8988T (cell line): Measurements from ENCODE around the gene FASTKD1.
"Not testable (repeated sequence)": the region's sequence is repeated elsewhere in the genome, so short reads cannot be mapped to it uniquely, and the experiment has no call there.

Experiments used
- DNase-seq: peaks from one replicate; pipeline ENCODE4 v3.0.0; 2011

Gene FASTKD1, protein sequence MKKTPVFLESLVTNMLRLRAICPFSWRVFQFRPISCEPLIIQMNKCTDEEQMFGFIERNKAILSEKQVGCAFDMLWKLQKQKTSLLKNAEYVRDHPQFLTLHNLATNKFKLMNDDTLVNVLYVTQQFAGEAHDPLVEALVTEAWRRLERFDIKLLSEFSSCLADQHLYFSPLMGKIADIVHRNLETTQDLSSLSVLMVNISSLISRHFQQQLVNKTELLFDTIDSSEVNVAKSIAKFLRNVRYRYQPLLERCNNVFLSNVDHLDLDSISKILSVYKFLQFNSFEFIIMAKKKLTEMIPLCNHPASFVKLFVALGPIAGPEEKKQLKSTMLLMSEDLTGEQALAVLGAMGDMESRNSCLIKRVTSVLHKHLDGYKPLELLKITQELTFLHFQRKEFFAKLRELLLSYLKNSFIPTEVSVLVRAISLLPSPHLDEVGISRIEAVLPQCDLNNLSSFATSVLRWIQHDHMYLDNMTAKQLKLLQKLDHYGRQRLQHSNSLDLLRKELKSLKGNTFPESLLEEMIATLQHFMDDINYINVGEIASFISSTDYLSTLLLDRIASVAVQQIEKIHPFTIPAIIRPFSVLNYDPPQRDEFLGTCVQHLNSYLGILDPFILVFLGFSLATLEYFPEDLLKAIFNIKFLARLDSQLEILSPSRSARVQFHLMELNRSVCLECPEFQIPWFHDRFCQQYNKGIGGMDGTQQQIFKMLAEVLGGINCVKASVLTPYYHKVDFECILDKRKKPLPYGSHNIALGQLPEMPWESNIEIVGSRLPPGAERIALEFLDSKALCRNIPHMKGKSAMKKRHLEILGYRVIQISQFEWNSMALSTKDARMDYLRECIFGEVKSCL

DNA sequence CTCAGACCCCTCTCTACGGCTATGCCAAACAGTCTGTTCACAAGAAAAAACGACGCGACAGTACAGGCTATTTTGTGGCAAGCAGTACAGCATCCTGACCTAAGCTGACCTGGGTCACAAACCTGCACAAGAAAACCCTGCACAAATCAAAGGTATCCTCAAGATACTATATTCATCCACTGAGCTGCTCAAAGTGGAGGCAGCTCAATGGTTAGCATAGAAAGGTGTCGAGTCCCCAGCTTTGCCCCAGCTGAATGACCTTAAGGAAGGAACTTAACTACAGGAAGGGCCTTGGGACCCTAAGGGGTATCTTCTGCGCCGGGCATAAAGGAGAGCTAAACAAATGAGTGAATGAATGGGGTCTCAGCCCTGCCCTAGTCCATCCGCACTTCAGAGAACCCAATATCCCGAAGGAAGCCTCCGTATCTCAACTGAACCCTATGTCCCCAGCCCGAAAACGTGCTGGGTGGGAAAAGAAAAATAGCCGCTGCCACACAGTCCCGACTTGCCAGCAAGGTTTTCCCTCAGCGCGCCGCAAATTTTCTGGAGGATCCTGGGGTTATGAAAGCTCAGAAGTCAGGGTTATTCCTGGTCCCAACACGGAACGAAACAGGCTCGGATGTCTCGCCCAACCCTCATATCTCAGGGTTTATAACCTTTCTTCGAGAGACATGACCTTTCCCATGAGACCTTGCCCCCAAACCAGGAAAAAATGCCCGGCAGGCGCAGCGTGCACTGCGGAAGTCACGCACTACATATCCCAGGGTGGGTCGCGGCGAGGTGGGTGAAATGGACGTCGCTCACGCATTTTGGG, at the start of gene FASTKD1:
TSS of gene FASTKD1 (minus strand) at position 706 of the 814 bp plus-strand sequence. CDS start 1,836 bp downstream, outside the sequence.
- DNase-seq: peak; percentile 83

DNA sequence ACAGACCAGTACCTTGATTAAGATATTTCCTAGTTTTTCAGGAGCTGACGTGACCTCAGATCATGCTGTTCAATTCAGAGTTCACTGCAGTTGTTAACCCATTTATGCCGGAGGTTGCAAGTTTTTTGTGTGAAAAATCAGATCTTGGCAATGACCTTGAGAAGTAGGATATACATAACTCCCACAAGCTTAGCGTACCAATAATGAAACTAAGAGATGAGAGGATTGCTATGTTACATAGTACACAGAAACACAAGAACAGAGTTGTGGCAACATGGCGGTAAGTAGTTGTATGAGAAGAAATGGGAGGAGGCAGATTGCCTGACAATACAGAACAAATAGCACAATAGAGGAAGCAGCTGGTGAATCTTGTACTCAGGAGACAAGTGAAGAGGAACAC, 49.6 kb upstream of the FASTKD1 start:
- DNase-seq: no peak

DNA sequence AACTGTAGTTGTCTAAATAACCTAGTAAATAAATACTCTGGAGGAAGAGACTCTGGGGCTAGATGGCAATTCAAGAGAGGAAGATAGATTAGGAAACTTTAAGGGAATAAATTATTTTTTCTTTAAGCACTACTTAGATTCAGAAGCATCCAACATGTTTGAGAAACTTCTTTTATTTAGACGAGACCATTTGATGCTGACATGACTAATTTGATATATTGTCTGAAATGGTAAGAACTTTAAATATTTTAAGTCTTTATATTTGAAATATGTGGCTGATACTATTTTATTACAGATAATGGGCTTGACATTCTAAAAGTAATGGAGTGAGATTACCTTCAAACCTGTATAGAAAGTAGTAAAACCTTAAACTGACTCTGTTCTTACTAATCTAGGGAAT, 46.8 kb upstream of the FASTKD1 start:
- no peak for DNase-seq

DNA sequence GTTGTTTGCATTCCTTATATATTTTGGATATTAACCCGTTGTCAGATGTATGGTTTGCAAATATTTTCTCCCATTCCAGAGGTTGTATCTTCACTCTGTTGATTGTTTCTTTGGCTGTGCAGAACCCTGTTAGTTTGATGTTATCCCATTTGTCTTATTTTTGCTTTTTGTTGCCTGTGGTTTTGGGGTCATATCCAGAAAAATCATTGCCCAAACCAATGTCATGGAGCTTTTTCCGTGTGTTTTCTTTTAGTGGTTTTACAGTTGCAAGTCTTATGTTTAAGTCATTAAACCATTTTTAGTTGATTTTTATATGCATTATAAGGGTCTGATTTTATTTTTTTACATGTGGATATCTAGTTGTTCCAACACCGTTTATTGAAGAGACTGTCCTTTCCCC, 46.3 kb upstream of the FASTKD1 start:
- no peak for DNase-seq

DNA sequence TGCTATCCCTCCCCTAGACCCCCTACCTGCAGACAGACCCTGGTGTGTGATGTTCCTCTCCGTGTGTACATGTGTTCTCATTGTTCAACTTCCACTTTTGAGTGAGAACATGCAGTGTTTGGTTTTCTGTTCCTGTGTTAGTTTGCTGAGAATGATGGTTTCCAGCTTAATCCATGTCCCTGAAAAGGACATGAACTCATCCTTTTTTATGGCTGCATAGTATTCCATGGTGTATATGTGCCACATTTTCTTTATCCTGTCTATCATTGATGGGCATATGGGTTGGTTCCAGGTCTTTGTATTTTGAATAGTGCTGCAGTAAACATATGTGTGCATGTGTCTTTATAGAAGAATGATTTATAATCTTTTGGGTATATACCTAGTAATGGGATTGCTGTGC, 42.3 kb upstream of the FASTKD1 start:
- not testable (repeated sequence) for DNase-seq

DNA sequence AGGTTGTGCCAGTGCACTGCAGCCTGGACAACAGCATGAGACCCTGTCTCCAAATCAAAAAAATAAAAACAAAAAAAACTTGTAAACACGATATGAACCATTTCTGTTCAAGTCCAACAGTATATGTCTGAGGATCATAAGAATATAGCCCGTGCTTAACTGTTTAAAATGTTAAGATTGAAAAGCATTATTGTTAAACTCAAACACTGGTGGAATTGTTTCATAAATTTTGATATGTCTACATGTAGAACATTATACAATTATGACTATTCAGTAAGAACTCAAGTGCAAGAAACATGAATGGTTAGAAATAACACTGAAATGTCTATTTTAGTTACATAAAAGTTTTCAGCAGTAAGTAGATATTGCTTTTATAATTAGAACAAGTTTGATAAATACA, 40.2 kb upstream of the FASTKD1 start:
- DNase-seq: no peak

DNA sequence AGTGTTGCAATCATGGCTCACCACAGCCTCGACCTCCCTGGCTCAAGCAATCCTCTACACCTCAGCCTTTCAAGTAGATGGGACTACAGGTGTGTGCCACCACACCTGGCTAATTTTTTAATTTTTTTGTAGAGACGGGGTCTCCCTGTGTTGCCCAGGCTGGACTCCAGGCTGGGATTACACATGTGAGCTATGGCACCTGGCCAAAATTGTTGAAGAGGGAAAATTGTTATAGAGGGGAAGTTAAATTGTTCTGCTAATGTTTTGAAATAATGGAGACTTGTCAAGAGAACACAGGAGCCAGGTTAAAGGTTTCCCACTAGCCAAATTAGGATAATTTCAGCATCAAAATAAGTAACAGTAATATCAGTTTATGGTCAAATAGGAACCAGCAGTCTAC, 35.6 kb upstream of the FASTKD1 start:
- no peak for DNase-seq

DNA sequence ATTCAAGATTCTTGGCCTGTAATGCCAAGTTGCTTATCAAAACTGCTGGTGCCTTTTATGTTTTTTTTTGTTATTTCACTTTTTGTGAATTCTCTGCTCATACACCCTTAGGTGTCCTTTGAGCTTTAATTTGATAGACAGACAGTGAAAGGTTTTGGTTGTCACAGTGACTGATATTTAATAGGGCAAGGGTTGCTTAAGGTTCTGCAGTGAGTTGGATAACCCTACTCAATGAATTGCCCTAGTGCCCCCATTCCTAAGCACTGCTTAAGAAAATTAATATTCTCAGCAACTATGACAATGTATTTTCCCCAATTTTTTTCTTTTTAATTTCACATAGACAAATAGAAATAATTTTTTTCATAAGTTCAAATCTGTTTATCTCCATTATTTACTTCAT, 25.9 kb upstream of the FASTKD1 start:
- DNase-seq: no peak

DNA sequence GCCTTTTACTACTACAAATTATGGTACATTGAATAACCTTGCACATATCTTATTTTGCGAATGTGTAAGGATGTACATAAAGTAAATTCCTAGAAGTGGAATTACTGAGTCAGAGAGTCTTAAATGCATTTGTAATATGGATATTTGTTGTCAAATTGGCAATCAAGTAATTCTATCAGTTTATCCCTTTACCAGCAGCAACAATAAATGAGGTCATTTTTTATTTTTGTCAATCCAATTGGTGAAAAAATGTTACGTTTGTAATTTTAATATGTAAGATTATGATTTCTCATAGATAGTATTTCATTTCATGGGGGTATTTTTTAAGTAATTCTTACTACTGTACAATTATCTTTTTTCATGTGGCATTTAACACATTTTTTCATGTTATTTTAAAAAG, 25.3 kb upstream of the FASTKD1 start:
- DNase-seq: no peak

DNA sequence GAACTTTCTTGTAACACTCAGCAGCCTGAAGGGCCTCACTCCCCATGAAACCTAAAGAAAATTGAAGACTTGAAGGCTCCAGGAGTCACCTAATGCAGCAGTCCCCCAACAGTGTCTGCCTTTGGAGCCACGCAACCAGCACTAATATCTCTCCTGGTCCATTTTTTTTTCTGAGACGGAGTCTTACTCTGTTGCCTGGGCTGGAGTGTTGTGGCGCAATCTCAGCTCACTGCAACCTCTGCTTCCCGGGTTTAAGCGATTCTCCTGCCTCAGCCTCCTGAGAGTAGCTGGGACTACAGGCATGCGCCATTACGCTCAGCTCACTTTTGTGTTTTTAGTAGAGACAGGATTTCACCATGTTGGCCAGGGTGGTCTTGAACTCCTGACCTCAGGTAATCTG, 22.9 kb upstream of the FASTKD1 start:
- DNase-seq: not testable (repeated sequence)

DNA sequence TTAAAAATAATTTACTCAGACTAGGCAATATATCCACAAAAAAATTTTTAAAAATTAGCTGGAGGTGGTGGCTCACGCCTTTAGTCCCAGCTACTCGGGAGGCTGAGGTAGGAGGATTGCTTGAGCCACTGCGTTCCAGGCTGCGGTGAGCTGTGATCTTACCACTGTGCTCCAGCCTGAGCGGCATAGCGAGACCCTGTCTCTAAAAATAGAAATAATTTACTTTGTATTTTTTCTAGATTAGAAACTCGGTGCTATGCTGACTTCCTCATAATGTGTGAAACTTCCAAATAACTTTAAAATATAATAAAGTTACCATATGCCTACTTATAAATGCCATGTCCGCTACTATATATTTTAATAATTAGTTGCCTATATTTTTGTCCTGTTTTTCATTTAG, 17.1 kb upstream of the FASTKD1 start:
- no peak for DNase-seq

DNA sequence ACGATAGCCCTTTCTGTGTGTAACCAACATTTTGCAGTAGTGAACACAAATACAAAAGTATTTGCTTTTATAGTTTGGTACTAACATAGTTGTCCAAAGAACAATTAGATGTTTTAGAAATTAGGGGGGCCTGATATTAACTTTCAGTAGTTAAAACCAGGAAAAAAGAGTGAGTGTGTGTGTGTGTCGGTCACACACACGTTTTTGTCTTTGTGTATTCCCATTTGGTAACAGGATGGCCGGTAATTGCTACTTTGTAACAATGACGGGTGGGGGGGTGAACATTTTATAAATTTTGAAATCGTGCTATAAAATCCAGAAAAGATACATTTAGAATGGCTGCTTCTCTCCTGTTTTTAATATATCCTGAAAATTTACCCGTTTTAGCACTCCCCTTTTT, 12.0 kb upstream of the FASTKD1 start:
- no peak for DNase-seq

DNA sequence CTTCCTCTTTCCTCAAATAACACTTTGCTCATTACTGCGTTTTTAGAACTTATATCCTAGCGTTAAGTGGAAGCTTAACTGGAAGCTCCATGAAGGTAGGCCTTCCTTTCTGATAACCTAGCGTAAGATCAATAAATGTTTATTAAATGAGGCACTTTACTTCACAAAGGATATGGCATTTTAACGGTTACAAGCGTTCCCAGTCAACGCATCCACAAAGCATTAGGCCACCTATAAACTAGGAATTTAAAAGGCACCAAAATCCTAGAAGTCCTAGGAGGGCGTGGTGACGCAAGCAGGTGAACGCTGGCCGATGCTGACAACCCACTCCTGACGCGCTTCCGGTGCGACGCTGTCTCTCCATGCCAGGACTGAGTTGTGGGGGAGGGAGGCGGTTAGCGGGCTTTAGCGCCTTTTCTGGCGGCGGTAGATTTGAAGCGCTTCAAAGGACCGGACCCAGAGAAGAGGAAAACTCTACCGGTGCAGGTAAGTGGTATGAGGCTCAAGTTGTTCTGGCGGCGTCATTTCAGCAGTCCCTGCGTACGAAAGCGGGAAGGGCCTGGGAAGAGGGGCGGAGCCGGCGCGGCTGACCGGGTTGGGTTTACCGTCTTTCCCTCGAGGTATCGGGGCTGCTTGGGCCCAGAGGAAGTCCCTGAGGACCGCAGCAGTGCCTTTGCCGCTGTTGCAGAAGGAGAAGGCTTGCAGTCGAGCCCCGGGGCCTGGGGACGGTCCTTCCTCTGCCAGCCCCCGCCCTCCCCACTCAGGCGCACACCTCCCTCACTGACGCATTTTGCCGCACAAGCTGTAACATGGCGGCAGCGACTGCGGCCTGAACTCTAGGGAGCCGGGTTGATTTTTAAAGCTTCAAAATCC, 10.6 kb upstream of the FASTKD1 start, which contains the start of gene PPIG:
TSS of gene PPIG (plus strand) at position 347 of the 873 bp plus-strand sequence. CDS start 19,691 bp downstream, outside the sequence.
- DNase-seq: peak; percentile 61

DNA sequence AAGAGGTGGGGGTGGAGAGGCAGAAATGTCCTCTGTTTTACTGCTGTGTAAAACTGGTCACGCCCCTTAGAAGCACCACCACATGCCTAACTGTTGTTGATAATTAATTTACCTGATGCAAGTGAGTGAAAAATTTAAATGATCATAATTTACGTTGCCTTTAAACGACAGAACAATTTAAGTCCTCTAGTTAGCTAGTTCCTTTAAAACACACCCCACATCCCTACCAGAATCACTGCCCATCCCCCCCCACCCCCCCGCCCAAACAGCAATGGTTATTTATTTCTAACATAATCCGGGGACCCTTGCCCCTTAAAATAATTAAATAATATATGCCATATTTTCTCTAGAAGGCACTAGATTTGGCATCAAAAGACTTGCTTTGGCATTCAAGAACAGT, 9.9 kb upstream of the FASTKD1 start:
- DNase-seq: no peak

DNA sequence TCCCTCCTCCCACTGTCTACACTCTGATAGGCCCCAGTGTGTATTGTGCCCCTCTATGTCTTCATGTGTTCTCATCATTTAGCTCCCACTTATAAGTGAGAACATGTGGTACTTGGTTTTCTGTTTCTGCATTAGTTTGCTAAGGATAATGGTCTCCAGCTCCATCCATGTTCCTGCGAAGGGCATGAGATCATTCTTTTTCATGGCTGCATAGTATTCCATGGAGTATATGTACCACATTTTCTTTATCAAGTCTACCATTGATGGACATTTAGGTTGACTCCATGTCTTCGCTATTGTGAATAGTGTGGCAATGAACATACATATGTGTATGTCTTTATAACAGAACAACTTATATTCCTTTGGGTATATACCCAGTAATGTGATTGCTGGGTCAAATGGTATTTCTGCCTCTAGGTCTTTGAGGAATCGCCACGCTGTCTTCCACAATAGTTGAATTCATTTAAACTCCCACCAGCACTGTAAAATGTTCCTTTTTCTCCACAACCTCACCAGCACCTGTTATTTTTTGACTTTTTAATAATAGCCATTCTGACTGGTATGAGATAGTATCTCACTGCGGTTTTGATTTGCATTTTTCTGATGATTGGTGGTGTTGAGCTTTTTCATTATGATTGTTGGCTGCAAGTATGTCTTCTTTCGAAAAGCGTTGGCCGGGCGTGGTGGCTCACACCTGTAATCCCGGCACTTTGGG, 9.0 kb upstream of the FASTKD1 start:
- not testable (repeated sequence) for DNase-seq

DNA sequence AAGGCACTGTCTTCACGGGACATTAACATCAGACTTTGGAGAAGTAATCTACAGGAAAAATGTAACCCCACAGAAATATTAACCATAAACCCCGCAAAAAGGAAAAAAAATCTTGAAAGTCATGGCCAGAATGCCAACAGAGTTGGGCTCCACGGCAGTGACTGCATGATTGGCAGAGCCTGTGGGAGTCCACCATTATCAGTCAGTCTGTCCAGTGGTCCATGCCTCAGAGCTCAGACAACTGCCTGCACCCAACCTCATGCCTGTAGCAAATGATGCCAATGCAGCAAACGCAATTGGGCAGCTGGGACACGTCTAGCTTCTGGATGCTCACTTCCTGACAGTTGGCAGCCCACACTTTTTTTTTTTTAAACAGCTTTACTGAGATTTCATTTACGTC, 5.4 kb upstream of the FASTKD1 start:
- no peak for DNase-seq

DNA sequence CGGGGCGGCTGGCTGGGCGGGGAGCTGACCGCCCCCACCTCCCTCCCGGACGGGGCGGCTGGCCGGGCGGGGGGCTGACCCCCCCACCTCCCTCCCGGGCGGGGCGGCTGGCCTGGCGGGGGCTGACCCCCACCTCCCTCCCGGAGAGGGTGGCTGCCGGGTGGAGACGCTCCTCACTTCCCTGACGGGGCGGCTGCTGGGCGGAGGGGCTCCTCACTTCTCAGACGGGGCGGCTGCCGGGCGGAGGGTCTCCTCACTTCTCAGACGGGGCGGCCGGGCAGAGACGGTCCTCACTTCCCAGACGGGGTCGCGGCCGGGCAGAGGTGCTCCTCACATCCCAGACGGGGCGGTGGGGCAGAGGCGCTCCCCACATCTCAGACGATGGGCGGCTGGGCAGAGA, 1.6 kb upstream of the FASTKD1 start:
- not testable (repeated sequence) for DNase-seq

DNA sequence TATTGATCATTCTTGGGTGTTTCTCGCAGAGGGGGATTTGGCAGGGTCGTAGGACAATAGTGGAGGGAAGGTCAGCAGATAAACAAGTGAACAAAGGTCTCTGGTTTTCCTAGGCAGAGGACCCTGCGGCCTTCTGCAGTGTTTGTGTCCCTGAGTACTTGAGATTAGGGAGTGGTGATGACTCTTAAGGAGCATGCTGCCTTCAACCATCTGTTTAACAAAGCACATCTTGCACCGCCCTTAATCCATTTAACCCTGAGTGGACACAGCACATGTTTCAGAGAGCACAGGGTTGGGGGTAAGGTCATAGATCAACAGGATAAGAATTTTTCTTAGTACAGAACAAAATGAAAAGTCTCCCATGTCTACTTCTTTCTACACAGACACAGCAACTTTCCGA, 874 bp upstream of the FASTKD1 start:
- DNase-seq: not testable (repeated sequence)

DNA sequence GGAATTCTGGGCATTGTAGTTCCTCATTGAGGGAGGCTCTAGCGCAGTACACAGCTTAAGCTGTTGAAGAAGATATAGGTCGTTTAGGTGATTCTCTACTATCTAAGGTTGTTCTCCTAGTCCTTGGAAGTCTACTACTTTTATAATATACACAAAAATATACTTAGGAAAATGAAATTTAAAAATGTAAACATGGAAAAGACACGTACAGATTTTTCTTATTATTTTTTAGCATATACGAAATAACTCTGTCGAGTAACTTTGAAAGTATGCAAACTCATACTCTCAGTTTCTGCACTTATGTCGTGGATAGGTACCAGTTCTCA, 272 bp upstream of the FASTKD1 start:
- DNase-seq: no peak

DNA sequence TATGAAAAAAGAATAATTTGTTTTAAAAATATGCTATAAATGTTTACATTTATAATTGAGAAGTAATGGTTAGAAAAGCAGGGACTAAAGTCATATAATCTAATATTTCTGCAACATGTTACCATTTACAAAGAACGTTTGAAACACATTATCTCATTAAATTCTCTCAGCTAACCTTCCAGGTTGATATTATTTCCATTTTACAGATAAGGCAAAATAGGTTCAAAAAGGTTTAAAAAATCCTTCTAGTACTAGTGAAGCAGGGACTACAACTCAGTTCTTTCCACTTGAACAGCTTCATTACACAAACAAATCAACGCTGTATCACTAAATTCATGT, 875 bp downstream of the FASTKD1 start:
- DNase-seq: no peak

DNA sequence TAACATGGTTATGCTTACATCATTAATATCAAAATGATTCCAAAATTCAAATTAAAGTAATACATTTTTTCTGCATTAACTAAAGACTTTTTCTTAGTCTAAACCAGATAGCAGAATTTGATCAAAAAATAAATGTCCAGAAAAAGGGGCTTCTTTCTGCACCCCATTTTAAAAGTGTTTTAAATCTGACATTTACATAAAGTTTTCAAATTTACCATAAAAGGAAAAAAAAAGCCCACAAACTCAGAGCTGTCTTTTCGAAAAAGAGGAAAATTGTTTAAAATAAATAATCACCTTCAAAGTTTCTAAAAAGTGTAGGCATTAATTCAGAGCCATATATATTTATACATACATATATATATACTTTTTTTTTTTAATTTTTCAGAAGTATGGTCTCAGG, 1.5 kb downstream of the FASTKD1 start:
- DNase-seq: no peak

DNA sequence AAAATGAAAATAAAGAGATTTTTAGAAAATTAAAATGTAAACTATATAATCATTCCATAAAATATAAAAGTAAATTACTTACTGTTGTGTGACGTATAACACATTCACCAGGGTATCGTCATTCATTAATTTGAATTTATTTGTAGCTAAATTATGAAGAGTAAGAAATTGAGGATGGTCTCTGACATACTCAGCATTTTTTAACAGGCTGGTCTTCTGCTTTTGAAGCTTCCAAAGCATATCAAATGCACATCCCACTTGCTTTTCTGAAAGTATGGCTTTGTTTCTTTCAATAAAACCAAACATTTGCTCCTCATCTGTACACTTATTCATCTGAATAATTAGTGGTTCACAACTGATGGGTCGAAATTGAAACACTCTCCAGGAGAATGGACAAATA, 2.1 kb downstream of the FASTKD1 start:
- DNase-seq: no peak
